Panc1 (cell line): ENCODE measurements around the gene CFAP45.

Source experiments
- POLR2AphosphoS5 ChIP-seq: IDR thresholded peaks from 2 replicates; pipeline ENCODE4 v1.6.1; 2012; ENCODE audit warnings: mild to moderate bottlenecking, low read depth, low read length, moderate library complexity
- TF ChIP-seq, protein P1 (sequence below): fragments of 450-650 bp; IDR thresholded peaks from 2 replicates; pipeline ENCODE4 v1.5.1; 2017; ENCODE audit warnings: mild to moderate bottlenecking

DNA sequence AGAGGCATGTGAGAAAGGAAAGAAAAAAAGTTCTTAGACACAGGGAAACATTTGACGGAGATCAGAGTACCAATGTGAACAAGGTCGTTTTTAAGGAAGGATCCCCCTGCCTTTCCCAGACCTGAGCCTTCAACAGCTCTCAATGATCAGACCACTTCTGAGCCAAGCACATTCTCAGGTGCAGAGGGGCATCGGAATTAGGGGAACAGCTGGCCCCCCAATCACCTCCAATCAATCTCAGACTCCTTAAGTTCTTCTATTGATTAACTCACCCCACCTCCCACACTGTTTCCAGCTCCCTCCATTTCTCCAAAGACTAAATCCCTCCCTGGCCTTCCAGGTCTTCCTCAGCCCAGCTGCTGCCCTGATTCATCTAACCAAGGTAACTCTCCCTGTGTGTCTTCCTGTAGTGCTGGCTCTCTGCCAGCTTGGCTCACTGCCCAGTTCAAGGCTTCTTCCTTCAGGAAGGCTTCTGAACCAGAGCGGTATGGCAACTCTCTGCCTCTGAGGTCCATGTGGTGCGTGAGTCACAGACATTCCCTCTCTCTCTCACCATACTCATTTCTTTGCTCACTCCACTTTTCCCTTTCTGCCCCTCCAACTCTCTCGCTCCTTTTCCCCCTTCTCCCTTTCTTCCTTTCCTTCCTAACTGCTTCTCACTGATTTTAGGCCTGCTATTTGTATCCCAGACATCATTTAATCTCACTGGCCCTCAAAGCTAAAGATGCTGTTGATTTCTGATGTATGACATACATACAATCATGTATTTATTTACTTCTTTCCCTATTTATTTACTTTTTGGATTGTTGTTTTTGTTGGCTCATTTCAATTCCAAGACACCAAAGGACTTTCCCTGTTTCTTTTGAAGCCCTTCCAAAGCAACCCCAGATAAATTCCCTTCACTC is 18.1 kb downstream of the CFAP45 start:
- TF ChIP-seq, protein P1, sequence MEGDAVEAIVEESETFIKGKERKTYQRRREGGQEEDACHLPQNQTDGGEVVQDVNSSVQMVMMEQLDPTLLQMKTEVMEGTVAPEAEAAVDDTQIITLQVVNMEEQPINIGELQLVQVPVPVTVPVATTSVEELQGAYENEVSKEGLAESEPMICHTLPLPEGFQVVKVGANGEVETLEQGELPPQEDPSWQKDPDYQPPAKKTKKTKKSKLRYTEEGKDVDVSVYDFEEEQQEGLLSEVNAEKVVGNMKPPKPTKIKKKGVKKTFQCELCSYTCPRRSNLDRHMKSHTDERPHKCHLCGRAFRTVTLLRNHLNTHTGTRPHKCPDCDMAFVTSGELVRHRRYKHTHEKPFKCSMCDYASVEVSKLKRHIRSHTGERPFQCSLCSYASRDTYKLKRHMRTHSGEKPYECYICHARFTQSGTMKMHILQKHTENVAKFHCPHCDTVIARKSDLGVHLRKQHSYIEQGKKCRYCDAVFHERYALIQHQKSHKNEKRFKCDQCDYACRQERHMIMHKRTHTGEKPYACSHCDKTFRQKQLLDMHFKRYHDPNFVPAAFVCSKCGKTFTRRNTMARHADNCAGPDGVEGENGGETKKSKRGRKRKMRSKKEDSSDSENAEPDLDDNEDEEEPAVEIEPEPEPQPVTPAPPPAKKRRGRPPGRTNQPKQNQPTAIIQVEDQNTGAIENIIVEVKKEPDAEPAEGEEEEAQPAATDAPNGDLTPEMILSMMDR = no peak
- no peak for TF ChIP-seq POLR2AphosphoS5
